Lower leg skin (tissue), 3 donors: ENCODE measurements around the gene JAK1.

Experiments used
- CTCF ChIP-seq, 3 donors: fragments of 450-650 bp; IDR thresholded peaks; one replicate each; pipeline ENCODE4 v1.5.1; 2016; ENCODE audit warnings: antibody characterized with exemption in 3 of 3, mild to moderate bottlenecking in 3 of 3, moderate library complexity in 2 of 3
- POLR2A ChIP-seq, 2 donors: fragments of 450-650 bp; IDR thresholded peaks; one replicate each; pipeline ENCODE4 v1.6.1; 2016 to 2017; ENCODE audit warnings: antibody characterized with exemption in 2 of 2, mild to moderate bottlenecking in 1 of 2, moderate library complexity in 1 of 2

- no peak for TF ChIP-seq CTCF (IDR thresholded peaks at IDR 0.05)
- no peak for TF ChIP-seq POLR2A (IDR thresholded peaks at IDR 0.05)
Measured at GRCh38 chr1:64836802-64837201, 129.5 kb downstream of the JAK1 start.
